ENCODE measurements around the gene PHAX.
A peak's percentile ranks its signal among the peaks of the same experiment; 100 is the strongest.
"Not testable (repeated sequence)": the region's sequence is repeated elsewhere in the genome, so short reads cannot be mapped to it uniquely, and the experiment has no call there.

PHAX gene, protein sequence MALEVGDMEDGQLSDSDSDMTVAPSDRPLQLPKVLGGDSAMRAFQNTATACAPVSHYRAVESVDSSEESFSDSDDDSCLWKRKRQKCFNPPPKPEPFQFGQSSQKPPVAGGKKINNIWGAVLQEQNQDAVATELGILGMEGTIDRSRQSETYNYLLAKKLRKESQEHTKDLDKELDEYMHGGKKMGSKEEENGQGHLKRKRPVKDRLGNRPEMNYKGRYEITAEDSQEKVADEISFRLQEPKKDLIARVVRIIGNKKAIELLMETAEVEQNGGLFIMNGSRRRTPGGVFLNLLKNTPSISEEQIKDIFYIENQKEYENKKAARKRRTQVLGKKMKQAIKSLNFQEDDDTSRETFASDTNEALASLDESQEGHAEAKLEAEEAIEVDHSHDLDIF

GRCh38 chr5:126600631-126601511, at the start of gene PHAX:
PHAX (plus strand) TSS chr5:126600947; CDS start chr5:126600963, 16 bp downstream.
- peak in 1 of 2 experiments; percentile 82 for DNase-seq

- DNase-seq: no peak
Observed at GRCh38 chr5:126552614-126553013, 48.1 kb upstream of the PHAX start.

DNA sequence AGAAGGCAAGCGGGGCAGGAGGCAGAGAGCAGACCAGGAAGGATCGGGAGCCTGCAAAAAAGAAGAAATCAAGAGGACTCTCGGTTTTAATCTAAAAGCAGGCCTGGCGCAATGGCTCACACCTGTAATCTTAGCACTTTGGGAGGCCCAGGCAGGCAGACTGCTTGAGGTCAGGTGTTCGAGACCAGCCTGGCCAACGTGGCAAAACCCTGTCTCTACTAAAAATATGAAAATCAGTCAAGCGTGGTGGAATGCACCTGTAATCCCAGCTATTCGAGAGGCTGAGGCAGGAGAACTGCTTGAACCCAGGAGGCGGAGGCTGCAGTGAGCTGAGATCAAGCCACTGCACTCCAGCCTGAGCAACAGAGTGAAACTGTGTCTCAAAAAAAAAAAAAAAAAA, 45.6 kb upstream of the PHAX start:
- DNase-seq: not testable (repeated sequence)

DNA sequence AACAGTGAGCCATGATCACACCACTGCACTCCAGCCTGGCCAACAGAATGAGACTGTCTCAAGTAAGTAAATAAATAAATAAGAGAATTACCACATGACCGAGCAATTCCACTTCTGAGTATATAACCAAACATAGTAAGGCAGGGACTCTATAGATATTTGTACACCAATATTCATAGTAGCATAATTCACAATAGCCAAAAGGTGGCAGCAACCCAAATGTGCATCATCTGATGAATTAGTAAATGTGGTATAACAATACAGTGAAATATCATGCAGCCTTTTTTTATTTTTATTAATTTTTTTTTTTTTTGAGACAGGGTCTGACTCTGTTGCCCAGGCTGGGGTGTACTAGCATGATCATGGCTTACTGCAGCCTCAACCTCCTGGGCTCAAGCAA, 38.8 kb upstream of the PHAX start:
- no peak for DNase-seq

- DNase-seq: no peak
Observed at GRCh38 chr5:126562823-126563222, 37.9 kb upstream of the PHAX start.

DNA sequence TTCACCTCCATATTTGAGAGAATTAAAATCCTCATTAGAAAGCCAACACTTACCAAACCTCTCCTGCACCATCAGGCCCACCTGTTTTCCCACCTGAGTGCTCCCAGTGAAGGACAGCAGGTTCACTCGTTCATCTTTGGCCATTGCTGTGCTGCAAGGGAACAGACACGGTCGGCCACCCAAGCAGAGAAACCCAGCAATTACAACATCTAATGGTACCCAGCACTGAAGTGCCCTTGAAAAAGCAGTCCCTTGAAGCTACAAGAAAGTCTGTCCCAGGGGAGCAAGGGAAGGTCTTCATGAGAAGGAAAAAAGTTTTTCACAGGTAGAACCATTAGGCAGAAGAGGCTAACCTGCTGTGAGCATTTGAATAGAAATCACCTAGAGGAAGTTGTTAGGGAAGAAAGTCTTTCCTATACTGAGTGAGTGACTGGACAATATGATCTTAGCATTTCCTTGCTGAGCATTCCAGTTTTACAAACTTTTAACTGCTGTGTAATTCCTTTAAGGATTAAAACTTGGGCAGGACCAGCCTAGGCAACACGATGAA, 32.5 kb upstream of the PHAX start:
- DNase-seq: no peak

DNA sequence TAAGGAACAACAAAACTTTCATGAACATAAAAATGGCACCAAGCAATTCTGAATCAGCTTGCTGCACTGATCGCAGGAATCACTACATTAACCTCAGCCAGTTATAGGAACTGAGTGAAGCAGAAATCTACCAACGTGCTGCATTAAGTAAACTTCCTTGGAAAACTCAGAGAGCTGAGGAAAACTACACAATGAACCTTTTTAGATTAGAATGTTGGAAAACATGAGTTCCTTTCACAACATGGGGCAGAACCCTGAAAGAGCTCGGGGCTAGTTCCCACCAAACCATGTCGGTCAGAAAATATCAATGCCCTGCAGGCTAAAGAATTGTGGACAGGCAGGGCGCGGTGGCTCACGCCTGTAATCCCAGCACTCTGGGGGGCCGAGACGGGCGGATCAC, 25.1 kb upstream of the PHAX start:
- DNase-seq: no peak

DNA sequence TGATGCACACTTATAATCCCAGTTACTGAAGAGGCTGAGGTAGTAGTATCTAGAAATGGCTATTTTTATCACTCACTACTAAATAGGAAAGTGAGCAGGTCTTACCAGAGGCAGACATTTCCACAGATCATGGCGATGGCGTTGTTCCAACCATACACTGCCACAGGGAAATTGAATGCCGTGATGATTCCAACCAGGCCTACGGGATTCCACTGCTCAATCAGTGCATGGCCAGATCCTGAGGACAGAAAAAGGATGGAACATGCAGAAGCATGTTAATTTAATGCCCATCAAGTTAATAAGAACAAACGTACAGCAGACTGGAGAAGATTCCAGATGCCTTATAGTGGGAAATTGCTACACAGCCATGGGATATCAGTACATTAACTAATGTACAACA, 23.8 kb upstream of the PHAX start:
- DNase-seq: no peak

GRCh38 chr5:126577415-126577814, 23.3 kb upstream of the PHAX start:
- DNase-seq: no peak

- no peak for DNase-seq
Observed at GRCh38 chr5:126579716-126580115, 21.0 kb upstream of the PHAX start.

GRCh38 chr5:126583761-126584160, 17.0 kb upstream of the PHAX start:
- DNase-seq: no peak

GRCh38 chr5:126587551-126588390, 13.0 kb upstream of the PHAX start:
- DNase-seq: no peak

DNA sequence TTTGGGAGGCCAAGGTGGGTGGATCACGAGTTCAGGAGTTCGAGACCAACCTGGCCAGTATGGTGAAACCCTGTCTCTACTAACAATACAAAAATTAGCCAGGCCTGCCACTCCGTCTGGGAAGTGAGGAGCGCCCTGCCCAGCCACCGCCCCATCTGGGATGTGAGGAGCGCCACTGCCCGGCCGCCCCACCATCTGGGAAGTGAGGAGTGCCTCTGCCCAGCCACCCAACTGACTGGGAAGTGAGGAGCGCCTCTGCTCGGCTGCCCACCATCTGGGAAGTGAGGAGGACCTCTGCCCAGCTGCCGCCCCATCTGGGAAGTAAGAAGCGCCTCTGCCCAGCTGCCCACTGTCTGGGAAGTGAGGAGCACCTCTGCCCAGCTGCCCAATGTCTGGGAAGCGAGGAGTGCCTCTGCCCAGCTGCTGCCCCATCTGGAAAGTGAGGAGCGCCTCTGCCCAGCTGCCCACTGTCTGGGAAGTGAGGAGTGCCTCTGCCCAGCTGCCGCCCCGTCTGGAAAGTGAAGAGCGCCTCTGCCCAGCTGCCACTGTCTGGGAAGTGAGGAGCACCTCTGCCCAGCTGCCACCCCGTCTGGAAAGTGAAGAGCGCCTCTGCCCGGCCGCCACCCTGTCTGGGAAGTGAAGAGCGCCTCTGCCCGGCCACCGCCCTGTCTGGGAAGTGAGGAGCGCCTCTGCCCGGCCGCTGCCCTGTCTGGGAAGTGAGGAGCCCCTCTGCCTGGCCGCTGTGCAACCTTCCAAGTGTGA, 11.0 kb upstream of the PHAX start:
- no peak for DNase-seq

DNA sequence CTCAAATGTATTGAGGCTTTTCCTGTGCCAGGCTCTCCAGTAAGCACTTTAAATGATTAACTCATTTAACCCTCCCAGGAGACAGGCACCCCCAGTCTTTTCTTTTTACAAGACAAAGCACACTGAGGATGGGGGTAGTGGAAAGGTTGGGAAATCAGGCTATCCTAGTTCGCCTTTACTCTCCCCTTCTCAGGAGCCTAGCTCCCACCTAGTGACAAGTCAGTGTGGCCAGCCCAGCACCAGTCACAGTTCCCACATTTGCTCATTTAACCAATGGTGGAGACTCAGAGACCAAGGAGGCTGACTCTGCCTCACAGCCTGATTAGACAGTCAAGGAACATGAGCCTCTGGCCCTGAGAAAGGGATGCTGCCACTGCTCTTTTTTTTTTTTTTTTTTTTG, 9.2 kb upstream of the PHAX start:
- DNase-seq: no peak

DNA sequence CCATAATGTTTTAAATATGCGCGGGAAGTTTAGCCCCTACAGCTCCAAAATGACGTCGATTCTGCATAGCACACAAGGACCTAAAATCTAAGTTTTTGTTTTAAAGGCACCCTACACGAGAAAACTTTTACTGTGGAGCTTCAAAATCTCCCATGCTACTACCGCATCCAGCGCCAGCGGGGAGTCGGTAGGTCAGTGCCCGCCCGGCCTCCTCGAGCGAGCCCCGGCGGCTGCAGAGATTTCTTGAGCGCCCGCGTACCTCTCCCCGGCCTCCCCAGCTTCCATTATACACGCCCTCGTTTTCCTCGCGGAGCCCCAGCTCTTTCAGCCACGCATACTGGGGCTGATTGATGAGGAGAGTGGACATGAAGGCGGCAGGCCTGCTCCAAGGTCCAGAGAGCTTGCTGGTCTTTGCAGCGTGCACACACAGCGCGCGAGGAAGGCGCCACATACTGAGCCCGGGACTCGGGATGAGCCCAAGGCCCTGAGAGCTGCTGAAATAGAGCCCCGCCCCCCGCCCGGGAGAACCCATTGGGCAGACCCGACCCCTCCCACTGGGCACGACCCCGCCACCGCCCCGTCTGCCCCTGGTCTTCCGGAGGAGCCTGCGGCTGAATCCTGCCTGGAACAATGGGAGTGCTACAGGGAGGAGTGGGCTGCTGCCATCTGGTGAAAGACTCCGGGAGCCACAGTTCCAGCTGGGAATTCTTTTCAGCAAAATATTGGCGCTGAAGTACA, 5.8 kb upstream of the PHAX start, which contains the start of gene ALDH7A1:
ALDH7A1 (minus strand) TSS at position 472 of the 738 bp plus-strand sequence; CDS start at position 451, 21 bp downstream.
- DNase-seq: peak; percentile 62 to 89

DNA sequence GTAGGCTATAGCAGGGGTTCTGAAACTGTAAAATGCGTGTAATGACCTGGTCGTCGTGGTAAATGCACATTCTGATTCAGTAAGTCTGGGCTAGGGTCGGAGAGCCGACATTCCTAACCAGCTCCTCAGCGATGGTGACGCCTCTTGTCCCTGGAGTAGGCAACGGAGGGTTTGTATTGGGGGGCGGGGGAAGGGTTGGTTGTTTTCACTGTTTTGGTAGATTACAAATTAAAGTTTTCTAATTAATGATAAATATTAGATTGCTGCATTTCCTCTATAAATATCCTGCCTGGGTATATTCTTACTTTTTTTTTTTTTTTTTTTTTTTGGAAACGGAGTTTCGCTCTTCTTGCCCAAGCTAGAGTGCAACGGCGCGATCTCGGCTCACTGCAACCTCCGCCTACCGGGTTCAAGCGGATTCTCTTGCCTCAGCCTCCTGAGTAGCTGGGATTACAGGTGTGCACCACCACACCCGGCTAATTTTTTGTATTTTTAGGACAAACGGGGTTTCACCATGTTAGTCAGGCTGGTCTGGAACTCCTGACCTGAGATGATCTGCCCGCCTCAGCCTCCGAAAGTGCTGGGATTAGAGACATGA, 5.2 kb upstream of the PHAX start:
- DNase-seq: no peak

- DNase-seq: no peak
Observed at GRCh38 chr5:126597156-126597555, 3.6 kb upstream of the PHAX start.

GRCh38 chr5:126599499-126599898, 1.2 kb upstream of the PHAX start:
- no peak for DNase-seq

DNA sequence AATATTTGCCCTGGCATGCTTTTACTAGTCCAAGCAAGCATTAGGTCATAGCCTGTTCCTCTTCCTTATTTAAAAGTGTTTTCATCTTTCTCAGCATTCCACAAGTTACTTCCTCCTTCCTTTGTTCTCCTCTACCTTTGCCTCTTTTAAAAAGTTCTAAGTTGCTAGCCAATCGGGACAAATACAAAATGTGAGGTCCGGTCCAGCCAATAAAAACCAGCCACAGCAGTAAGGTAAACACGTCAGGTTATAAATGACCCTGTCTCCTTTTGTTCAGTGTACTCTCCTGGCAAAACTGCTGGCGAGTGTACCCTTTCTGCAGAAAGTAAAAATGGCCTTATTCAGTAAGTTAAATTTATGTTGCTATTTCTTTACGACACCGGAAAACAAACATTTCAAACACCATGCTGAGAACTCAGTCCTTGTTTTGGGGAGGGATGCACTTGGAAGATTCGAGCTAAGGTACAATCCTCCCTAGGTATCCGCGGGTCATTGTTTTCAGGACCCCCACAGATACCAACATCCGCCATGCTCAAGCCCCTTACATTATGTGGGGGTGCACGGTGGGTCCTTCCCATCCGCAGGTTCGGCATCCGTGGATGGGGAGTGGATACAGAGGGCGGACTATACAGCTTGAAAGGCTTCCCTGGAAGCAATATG, 646 bp upstream of the PHAX start:
- not testable (repeated sequence) for DNase-seq

DNA sequence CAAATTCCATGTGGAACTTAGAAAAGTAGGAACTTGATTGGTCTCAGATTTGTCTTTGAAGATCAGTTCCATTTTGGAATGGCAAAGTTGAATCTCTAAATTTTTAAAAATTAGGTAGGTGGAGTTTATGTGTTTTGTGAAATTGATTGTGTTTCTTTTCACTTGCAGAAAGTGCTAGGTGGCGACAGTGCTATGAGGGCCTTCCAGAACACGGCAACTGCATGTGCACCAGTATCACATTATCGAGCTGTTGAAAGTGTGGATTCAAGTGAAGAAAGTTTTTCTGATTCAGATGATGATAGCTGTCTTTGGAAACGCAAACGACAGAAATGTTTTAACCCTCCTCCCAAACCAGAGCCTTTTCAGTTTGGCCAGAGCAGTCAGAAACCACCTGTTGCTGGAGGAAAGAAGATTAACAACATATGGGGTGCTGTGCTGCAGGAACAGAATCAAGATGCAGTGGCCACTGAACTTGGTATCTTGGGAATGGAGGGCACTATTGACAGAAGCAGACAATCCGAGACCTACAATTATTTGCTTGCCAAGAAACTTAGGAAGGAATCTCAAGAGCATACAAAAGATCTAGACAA, 2.8 kb downstream of the PHAX start:
- DNase-seq: no peak
